ENCODE measurements around the gene DHODH.
"Not testable (repeated sequence)": the region's sequence is repeated elsewhere in the genome, so short reads cannot be mapped to it uniquely, and the experiment has no call there.

Gene DHODH

DNA sequence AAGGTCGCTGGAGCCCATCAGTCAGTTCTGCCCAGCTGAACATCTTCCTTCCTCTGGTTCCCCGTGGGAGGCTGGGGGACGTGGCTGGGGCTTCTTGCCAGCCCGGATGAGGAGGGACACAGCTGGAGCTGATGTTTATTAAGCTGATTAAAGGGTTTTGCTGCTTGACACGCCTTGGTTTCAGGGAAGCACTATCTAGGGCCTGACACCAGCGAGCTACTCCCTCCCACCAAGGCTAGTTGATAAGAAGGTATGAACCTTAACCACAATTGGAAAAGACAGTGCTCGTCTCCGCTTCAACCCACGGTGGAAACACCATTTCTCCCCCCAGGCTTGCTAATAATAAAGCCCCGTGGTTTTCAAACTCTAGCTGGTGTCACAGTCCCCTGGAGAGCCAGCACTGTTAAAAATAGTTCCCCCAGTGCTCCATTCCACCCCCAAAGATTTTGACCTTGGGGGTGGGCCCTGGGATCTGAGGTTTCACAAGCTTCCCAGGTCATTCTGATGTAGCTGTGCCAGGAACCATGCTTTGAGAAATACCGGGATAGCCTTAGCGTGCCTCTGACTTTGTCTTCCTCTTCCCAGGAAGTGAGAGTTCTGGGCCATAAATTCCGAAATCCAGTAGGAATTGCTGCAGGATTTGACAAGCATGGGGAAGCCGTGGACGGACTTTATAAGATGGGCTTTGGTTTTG, 5.5 kb downstream of the DHODH start:
- DNase-seq, result no peak

DNA sequence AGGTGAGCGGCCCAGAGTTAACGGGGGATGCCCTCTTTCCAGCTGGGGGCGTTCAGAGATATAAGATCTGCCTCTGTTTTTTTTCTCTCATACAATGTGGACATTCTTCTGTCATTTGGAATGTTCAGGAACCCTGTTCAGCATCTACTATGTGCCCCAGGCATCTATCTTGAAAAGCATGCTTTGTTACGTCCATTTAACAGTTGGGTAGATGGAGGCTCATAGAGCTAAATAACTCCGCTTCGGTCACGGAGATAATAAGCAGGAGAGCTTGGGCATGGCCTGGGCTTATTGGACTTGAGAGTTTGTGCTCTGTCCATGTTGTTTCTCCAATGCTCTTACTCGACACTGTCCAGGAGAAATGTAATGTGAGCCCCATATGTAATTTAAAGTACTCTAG, 6.1 kb downstream of the DHODH start:
- no peak for DNase-seq

DNA sequence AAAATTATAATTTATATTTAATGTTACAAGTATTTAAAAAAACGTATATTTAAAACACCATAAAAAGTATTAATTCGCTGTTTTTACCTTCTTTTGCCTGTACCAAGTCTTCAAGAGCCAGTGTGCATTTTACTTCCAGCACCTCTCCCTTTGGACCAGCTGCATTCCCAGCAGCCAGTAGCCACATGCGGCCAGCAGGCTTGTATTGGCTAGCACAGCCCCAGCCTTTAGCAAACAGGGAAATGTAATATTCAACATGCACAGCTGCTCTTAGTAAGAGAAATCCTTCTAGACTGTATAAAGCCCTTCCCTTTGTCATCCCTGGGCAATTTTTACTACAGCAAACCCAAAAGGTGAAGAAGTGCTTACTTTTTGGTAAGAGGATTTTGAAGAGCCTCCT, 6.6 kb downstream of the DHODH start:
- no peak for DNase-seq

DNA sequence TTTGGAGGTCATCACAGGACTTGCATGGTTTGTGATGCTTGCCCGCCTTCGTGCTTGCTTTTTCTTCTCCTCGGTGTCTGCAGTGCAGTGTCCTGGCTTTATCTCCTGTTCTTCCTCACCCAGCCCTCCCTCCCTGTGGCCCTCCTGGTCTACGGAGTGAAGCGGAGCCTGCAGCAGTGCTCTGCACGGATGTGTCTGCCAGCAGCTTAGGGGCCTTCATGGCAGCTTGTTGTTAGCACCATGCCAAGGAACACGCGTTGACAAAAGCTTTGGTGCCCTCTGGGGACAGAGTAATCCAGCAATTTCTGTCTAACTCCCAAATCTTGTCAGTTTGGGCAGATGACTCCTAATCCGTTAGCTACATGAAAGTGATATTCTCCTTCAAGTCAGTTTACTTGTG, 9.9 kb downstream of the DHODH start:
- DNase-seq, result no peak

DNA sequence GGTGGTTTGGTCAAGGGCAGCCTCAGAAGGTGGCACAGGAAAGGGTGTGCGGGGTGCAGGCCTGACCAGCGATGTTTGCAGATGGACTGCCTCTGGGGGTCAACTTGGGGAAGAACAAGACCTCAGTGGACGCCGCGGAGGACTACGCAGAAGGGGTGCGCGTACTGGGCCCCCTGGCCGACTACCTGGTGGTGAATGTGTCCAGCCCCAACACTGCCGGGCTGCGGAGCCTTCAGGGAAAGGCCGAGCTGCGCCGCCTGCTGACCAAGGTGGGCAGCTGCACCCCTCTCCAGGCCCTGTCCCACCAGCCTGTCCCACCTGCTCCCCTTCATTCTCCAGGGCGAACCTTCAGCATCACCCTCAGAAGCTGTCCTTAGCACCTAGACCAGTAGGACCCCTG, 12.5 kb downstream of the DHODH start:
- DNase-seq, result no peak

DNA sequence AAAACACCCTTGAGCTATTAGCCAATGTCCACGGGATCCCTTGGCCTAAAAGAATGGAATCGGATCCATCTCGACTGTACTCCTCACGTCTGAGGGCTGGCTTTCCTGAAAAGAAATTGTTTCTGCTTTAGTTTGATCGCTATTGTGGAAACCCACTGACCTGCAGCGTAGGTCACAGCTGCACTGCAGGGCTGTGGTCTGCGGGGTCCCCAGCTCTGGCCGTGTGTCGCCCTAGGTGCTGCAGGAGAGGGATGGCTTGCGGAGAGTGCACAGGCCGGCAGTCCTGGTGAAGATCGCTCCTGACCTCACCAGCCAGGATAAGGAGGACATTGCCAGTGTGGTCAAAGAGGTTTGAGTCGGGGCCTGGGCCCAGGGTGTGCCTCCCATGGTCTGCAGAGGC, 13.6 kb downstream of the DHODH start:
- no peak for DNase-seq

DNA sequence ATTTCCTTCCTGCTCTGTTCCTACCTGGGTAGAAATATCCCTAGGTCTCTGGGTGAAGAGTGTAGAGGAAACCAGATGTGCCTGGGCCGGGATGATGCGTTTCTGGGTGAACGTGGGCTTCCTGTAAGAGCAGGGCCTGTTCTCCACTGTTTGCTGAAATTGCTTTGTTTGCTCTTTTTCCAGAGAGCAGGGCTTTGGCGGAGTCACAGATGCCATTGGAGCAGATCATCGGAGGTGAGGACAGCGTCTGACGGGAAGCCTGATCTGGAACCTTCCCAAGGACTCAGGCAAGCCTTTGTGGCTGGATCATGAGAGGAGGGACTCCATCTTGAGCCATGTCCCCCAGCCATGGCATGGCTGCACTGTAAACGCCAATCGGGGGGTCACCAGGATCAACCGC, 15.4 kb downstream of the DHODH start:
- DNase-seq, result no peak

DNA sequence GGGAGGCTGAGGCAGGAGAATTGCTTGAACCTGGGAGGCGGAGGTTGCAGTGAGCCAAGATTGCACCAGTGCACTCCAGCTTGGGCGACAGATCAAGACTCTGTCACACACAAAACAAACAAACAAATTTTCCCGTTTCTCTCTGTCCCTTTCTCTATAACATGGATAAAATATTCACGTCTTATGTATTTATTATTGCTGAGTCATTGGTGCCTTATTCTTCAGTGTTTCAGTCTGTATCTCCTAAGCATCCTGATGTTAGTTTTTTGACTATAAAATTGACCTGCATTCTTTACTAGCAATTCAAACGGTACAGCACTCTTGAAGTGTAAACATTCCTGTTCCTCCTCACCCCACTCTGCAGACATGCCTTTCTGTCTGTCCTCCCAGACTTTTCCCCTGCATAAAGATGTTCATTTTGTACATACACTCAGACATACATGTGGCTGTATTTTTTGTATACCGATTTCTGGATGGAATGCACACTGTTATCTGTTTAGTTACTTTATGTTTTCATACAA, 16.4 kb downstream of the DHODH start:
- no peak for DNase-seq

DNA sequence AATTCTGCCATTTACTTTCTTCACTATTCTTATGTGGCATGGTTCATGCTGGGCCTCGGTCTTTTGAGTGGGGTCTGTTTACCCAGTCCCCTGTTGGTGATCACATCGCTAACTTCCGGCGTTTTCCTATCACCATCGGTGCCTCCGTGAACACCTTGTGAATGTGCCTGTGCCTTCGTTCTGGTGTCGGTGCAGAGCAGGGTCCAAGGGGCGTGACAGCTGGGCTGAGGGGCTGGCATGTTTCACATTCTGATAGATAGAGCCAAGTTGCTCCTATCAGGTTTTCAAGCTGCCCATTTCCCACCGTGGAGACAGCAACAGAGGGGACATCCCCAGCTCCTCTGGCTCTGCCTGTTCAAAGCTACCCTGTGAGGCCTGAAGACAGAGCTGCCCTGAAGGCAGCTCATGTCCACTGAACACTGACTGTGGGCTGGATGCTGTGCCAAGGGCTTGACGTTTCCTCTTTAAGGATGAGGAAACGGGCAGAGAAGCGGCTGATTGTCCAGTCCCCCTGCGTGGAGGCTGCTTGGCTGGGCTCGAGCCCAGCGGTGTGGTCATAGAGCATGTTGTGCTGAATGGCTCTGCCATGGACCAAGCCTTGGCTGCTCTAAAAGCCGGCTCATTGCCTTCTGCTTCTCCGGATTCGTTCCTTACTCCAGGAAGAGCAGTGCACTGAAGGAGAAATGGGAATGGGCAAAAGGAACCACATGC, 17.0 kb downstream of the DHODH start:
- DNase-seq, result no peak

DNA sequence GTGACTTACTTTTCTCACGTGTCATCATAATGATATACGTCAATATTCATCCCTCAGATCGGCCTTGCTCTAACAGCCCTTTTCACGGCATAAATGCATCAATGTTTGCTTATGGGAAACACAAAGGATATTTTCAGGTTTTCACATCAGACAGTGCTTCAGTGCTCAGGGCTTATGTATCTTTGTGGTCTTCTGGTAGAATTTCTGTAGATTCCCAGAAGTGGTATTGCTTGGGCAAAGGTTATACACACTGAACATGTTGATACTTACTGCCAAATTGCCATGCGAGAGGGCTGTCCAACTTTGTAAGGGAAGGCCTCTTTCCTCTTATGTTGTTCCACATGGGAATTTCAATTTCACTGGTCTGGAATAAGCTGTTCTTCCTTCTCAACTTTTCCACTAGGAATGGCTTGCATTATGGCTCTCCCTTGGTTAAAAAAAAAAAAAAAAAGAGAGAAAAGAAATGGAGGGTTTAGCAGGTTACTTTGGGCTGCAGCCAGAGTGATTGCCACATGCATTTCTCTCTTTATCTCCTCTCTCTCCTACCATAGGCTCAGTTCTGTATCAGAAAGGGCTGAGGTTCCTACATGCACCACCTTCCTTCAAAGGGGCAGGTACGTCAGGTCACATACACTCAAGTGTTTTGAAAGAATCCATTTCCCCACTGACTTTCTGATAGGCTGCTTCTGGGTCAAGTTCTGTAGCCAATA, 19.3 kb downstream of the DHODH start:
- DNase-seq, result no peak

DNA sequence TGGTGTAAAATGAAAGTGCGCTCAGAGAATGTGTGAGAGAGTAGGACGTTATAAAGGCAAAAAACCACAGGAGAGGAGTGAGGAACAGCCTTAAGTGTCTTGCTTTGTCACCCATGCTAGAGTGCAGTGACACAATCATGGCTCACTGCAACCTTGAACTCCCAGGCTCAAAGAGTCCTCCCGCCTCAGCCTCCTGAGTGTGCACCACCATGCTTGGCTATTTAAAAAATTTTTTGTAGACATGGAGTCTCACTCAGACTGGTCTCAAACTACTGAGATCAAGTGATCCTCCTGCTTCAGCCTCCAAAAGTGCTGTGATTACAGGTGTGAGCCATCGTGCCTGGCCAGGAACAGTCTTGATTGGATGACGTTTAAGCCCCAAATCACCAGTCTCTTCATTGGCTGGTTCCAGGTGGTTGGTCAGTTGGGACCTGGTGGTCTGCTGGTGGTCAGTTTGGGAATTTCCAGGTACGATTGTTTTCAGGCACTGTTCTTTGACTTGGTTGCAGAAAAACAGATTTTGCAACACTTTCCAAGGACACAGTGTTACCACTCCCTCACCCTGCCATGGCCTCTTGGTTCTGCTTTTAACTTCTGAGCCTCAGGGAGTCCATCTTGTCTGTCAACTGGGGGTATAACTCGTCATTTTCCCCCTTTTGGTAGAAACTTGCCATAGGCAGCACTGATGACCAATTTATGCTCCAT, 21.2 kb downstream of the DHODH start:
- no peak for DNase-seq

DNA sequence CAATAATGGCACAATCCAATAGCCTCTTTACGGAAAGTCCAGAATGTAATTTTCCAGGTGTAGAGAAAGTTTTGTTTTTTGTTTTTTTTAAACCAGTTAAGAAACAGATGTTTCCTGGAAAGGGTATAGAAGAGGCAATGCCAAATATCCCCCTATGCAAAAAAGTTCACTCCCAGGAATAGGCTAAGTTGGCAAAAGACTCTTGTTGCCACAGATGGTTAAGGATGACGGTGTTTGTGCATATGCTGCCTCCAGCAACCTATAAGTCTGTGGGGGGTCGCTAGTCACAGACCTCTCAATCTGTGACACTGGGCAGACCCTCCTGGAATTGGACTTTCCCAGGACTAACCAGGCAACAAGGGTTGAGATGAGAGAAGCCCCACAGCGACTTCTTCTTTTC, 24.9 kb downstream of the DHODH start:
- DNase-seq, result no peak

DNA sequence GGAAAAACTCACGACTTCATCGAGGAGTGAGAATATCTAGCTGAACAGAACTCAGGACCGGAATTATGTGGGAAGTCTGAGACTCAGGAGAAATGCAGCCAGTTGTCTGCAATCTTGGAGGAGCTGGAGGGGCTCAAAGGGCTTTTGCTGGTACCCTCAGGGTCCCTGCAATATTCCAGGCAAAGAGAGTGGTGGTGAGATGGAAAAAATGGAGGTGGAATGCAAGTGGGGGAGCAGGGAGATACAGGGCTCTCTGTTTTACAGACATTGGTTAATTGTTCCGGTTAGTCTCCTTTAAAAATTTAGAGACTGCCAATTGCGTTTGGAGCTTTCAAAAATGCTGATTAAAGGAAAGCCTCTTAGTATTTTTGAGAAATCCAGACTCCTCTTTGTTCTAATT, 27.6 kb downstream of the DHODH start:
- no peak for DNase-seq

DNA sequence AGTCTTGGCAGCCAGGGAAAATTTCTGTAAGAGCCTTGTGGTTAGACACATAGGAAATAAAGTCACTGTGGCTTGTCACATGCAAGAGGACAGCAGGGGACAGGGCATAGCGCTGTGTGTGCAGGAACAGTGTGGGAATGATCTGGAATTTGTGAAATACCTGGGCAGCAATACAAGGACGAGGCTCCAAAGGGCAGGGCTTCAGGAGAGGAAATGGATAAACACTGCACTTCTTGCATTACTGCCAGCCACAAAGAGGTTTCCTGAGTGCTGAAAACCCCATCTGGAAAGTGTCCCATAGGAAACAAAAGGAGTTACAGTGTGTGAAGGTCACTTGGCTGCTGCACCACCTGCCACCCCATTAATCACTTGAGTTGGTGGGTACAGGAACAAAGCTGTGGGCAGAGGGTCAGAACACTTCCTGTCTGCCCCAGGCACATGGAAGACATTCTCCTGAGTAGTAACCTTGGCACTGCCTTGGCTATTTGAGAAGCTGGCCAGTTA, 33.7 kb downstream of the DHODH start:
- DNase-seq, result no peak

DNA sequence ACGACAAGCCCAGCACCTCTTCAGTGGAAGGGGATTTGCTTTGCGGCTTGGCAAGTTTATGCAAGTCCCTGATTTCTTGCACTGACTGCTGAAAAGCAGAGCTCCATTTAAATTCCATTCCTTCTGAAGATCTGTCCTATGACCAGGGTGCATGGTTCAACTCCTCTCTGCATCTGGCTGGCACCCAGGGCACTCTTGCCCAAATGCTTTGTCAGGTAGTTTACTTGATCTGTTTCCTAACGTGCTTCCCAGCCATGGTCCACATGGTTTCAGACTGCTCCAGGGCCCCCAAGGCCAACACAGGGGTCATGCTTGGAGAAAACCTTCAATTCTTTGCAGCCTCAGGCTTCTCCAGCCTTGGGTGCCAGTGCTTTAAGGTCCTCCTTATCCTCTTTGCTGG, 34.5 kb downstream of the DHODH start:
- DNase-seq, result no peak

DNA sequence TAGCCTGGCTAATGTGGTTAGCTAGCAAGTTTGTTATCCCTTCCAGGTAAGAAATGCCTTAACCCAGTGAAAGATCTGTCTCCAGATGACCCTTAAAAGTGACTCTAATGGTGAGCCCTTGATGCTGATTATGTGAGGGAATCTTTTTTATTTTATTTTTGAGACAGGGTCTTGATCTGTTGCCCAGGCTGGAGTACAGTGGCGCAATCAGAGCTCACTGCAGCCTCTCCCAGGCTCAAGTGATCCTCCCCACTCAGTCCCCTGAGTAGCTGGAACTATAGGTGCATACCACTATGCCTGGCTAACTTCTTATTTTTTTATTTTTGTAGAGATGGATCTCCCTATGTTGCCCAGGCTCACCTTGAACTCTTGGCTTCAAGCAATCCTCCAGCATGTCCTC, 35.0 kb downstream of the DHODH start:
- DNase-seq, result no peak

DNA sequence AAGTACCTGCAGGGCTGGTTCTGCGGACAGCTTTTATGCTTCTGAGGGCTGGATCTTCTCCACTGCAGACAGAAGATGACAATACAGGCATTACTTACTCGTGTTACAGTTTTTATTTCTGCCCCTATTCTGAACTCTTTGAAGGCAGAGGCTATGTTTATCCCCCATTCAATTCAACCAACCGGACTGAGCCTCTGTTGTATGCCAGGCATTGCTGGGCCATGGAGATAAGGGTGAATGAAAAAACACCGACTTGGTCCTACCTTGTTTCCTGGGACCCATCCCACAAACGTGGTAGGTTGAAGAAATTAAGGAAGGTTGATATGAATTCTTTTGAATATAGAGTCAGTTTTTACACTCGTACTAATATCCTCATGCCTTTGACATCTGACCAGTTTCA, 35.8 kb downstream of the DHODH start:
- DNase-seq, result no peak

DNA sequence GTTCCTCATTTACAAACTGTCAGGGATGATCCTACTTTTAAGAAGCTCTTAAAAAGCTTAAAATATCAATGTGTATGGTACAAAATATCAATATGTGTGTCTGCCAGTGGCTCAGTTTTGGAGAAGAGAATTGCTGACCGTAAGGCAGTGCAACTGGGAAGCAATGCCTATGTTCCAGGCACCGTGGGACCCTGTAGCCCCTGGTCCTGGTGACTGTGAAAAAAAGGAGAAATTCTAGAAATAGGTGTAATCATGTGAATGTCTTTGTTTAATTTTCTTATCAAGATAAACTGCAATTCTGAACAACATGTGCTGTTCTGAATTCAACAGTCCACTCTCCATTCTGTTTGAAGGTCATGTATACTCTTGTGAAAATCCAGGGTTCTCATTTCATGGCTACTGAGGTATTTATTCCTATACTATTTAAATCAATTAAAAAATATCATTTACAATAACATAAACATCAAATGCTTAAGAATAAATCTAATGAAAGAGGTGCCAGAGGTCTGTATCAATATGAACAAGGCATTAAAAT, 36.3 kb downstream of the DHODH start:
- no peak for DNase-seq

DNA sequence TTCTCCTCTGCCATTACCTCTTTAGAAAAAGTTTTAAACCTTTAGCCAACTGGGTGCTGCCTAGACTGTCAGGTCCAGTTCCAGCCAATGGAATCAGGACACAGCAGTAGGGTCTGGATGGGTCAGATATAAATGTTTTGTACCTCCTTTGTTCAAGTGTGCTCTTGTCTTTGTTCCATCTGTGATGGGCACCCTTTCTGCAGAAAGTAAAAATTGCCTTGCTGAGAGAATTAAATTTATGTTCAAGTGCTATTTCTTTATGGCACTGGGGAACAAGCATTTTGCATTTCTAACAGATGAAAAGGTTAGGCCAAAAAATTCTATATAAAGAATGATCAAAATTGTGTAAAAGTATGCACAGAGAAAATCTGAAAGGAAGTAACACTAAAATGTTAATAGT, 40.6 kb downstream of the DHODH start:
- no peak for DNase-seq

DNA sequence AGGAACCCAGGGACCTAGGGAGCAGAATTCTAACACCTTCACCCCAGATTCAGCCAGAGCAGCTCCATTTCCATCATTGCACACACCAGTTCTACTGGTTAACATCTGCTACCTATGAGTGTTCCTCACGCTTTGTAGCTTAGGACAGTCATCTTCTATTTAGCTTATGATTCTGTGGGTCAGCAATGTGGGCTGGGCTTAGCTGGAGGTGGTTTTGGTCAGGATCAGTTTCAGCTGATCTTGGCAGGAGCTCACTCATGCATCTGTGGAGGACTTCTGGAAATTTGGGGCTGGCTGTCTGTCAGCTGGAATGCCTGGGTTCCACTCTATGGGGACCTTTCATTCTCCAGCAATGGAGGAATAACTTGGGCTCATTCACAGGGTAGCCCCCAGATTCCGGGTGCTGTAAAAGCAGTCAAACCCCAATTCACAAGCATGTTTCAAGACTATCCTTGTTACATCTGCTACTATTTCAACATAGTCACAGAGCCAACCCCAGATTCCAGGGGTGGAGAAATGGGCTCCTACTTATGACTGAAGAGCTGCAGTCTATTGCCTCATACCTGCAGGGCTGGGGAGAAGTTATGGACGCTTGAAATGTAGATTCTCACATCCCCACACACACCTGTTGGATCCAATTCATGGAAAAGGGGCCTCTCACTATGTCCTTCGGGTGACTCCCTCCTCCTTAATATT, 42.4 kb downstream of the DHODH start:
- no peak for DNase-seq

DNA sequence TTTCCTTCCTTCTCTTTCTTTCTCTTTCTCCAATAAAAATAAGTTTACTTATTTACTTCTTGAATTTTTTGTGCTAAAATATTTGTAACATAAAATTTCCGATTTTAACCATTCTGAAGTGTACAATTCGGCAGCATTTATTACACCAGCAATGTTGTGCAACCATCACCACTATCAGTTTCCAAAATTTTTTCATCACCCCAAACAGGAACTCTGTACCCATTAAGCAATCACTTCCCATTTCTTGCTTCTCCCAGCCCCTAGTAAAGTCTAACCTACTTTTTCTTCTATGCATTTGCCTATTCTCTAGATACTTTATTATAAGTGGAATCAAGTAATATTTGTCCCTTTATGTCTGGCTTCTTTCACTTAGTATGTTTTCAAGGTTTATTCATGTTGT, 43.3 kb downstream of the DHODH start:
- DNase-seq, result no peak

DNA sequence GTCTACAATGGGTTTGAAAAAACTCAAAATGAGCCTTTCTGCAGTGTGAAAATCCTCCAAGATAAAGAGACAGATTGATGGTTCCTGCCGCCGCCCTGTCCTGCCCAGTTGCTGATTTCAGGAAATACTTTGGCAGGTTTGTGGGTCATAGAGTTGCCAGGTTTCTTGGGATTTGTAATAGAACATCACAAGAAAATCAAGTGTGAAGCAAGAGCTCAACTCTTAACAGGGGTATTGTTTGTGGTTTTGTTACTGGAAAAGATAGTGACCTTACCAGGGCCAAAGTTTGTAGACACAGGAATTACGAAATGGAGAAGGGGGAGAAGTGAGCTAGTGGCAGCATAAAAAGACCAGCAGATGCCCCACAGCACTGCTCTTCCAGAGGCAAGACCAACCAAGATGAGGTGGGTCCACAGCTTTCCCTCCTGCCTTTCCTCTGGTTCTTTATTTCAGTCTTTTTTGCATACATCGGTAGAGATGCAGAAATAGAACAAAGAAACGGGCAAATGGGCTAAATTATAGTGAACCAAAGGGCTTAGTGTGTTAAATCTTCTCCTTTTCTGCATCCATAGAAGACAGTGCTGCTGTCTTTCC, 45.8 kb downstream of the DHODH start, which contains the start of gene HP:
TSS of gene HP (plus strand) at position 252 of the 594 bp plus-strand sequence. CDS start at position 400, 148 bp downstream.
- not testable (repeated sequence) for DNase-seq
